ENCODE results near the gene SPOCK2.

GRCh38 chr10:72056113-72056512, 32.2 kb downstream of the SPOCK2 start:
- TF ChIP-seq, protein P1, sequence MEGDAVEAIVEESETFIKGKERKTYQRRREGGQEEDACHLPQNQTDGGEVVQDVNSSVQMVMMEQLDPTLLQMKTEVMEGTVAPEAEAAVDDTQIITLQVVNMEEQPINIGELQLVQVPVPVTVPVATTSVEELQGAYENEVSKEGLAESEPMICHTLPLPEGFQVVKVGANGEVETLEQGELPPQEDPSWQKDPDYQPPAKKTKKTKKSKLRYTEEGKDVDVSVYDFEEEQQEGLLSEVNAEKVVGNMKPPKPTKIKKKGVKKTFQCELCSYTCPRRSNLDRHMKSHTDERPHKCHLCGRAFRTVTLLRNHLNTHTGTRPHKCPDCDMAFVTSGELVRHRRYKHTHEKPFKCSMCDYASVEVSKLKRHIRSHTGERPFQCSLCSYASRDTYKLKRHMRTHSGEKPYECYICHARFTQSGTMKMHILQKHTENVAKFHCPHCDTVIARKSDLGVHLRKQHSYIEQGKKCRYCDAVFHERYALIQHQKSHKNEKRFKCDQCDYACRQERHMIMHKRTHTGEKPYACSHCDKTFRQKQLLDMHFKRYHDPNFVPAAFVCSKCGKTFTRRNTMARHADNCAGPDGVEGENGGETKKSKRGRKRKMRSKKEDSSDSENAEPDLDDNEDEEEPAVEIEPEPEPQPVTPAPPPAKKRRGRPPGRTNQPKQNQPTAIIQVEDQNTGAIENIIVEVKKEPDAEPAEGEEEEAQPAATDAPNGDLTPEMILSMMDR (IDR thresholded peaks at IDR 0.05) = no peak
- no peak for TF ChIP-seq POLR2A (IDR thresholded peaks at IDR 0.05)
